ENCODE measurements around the gene MCTP1.
"Not testable (repeated sequence)": the region's sequence is repeated elsewhere in the genome, so short reads cannot be mapped to it uniquely, and the experiment has no call there.

GRCh38 chr5:95143858-95144257 lies 141.0 kb downstream of the MCTP1 start:
- TF ChIP-seq, protein P1, sequence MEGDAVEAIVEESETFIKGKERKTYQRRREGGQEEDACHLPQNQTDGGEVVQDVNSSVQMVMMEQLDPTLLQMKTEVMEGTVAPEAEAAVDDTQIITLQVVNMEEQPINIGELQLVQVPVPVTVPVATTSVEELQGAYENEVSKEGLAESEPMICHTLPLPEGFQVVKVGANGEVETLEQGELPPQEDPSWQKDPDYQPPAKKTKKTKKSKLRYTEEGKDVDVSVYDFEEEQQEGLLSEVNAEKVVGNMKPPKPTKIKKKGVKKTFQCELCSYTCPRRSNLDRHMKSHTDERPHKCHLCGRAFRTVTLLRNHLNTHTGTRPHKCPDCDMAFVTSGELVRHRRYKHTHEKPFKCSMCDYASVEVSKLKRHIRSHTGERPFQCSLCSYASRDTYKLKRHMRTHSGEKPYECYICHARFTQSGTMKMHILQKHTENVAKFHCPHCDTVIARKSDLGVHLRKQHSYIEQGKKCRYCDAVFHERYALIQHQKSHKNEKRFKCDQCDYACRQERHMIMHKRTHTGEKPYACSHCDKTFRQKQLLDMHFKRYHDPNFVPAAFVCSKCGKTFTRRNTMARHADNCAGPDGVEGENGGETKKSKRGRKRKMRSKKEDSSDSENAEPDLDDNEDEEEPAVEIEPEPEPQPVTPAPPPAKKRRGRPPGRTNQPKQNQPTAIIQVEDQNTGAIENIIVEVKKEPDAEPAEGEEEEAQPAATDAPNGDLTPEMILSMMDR (IDR thresholded peaks at IDR 0.05; ENCODE audit: poor library complexity): not testable (repeated sequence)
- TF ChIP-seq EZH2 (IDR thresholded peaks at IDR 0.05; ENCODE audit: borderline replicate concordance): not testable (repeated sequence)

All from hepatocyte (in vitro differentiated cells).